ENCODE measurements around the gene KRTAP10-11. TPM values are rescaled to one million over a fixed set of nuclear protein-coding genes. Genes with fewer than 3 reads are reported as not detected.
"Not testable (repeated sequence)": the region's sequence is repeated elsewhere in the genome, so short reads cannot be mapped to it uniquely, and the experiment has no call there.

The KRTAP10-11 gene
- total and polyA plus RNA-seq, 7 donors = not detected

DNA sequence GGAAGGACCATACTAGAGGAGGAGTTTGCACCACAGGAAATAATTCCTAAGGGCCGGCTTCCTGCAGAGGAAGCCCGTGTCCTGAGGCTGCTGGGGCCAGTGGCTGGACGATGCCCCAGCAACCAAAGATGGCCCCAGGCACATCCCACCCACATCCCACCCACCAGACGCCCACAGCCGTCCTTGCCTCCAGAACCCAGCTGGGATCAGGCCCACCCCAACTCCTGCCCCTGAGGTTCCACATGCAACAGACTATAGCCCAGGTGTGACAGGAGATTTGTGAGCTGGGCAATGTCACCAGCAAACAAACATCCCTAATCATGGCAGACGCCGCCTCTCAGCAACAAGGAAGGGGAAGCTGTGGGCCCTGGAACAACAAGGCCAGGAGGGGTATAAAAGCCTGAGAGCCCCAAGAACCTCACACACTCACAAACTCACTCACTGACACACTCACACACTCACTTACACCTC, 19.5 kb upstream of the KRTAP10-11 start, which contains the start of gene KRTAP10-9:
Gene KRTAP10-9 (plus strand): TSS at position 421 of the 471 bp plus-strand sequence. CDS start 79 bp downstream, outside the sequence.
- Histone ChIP-seq H3K4me3 (no peak within 1 kb of the TSS), H3K36me3 (ENCODE audit: insufficient read depth in 1 of 2, low read depth in 1 of 2) (no peaks in the 10 kb centered on the region), H3K27me3 (ENCODE audit: insufficient read depth in 3 of 3, low read length in 2 of 3) (peaks cover 0 to 13% (median 0%) of the 10 kb centered on the region in 3 donors), H3K4me1 (no peaks in the 10 kb centered on the region), H3K9me3 (peaks cover 14% of the 10 kb centered on the region), H3K27ac (no peak within 1 kb of the TSS)
- intact Hi-C loops (cut with DNase I) = no loop called here
- WGBS, 3 donors = 44 to 51% (median 48%) methylated on average over 6 to 7 of the region's 7 CpGs
- ATAC-seq (no peak), DNase-seq (no peak)
- TF ChIP-seq, protein P1, sequence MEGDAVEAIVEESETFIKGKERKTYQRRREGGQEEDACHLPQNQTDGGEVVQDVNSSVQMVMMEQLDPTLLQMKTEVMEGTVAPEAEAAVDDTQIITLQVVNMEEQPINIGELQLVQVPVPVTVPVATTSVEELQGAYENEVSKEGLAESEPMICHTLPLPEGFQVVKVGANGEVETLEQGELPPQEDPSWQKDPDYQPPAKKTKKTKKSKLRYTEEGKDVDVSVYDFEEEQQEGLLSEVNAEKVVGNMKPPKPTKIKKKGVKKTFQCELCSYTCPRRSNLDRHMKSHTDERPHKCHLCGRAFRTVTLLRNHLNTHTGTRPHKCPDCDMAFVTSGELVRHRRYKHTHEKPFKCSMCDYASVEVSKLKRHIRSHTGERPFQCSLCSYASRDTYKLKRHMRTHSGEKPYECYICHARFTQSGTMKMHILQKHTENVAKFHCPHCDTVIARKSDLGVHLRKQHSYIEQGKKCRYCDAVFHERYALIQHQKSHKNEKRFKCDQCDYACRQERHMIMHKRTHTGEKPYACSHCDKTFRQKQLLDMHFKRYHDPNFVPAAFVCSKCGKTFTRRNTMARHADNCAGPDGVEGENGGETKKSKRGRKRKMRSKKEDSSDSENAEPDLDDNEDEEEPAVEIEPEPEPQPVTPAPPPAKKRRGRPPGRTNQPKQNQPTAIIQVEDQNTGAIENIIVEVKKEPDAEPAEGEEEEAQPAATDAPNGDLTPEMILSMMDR (IDR thresholded peaks at IDR 0.05) = no peak

DNA sequence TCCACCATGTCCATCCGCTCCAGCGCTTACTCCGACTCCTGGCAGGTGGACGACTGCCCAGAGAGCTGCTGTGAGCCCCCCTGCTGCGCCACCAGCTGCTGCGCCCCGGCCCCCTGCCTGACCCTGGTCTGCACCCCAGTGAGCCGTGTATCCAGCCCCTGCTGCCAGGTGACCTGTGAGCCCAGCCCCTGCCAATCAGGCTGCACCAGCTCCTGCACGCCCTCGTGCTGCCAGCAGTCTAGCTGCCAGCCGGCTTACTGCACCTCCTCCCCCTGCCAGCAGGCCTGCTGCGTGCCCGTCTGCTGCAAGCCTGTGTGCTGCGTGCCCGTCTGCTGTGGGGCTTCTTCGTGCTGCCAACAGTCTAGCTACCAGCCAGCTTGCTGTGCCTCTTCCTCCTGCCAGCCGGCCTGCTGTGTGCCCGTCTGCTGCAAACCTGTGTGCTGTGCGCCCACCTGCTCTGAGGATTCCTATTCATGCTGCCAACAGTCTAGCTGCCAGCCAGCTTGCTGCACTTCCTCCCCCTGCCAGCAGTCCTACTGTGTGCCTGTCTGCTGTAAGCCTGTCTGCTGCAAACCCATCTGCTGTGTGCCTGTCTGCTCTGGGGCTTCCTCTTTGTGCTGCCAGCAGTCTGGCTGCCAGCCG, 18.9 kb upstream of the KRTAP10-11 start:
- ATAC-seq; intact Hi-C loops (cut with DNase I); H3K4me1 ChIP-seq; H3K36me3 ChIP-seq (ENCODE audit: insufficient read depth in 1 of 2, low read depth in 1 of 2); DNase-seq; H3K4me3 ChIP-seq; H3K27ac ChIP-seq: not testable (repeated sequence)
- Histone ChIP-seq H3K27me3 (ENCODE audit: insufficient read depth in 3 of 3, low read length in 2 of 3) (peaks cover 0 to 13% (median 0%) of the 10 kb centered on the region in 3 donors), H3K9me3 (peaks cover 18% of the 10 kb centered on the region)
- 42 to 49% (median 49%) methylated on average over 13 to 18 of the region's 20 CpGs for WGBS, 3 donors

DNA sequence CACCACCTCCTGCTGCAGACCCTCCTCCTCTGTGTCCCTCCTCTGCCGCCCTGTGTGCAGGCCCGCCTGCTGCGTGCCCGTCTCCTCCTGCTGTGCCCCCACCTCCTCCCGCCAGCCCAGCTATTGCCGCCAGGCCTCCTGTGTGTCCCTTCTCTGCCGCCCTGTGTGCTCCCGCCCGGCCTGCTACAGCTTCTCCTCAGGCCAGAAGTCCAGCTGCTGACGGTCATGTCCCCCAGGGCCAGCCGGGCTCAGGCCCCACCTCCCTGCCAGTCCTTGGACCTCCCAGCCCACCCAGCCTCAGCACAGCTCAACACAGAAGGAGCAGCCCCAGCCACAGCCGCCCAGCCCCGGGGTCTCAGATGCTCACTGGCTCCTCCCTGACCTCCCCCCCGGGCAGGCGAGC, 18.4 kb upstream of the KRTAP10-11 start:
- DNase-seq; intact Hi-C loops (cut with DNase I); ATAC-seq; H3K4me3 ChIP-seq; H3K27ac ChIP-seq; H3K36me3 ChIP-seq (ENCODE audit: insufficient read depth in 1 of 2, low read depth in 1 of 2); H3K4me1 ChIP-seq: not testable (repeated sequence)
- H3K27me3 ChIP-seq (ENCODE audit: insufficient read depth in 3 of 3, low read length in 2 of 3) = peaks cover 0 to 13% (median 0%) of the 10 kb centered on the region in 3 donors
- H3K9me3 ChIP-seq = peaks cover 19% of the 10 kb centered on the region
- WGBS, 3 donors = 9 to 21% (median 17%) methylated on average over 14 to 15 of the region's 15 CpGs

DNA sequence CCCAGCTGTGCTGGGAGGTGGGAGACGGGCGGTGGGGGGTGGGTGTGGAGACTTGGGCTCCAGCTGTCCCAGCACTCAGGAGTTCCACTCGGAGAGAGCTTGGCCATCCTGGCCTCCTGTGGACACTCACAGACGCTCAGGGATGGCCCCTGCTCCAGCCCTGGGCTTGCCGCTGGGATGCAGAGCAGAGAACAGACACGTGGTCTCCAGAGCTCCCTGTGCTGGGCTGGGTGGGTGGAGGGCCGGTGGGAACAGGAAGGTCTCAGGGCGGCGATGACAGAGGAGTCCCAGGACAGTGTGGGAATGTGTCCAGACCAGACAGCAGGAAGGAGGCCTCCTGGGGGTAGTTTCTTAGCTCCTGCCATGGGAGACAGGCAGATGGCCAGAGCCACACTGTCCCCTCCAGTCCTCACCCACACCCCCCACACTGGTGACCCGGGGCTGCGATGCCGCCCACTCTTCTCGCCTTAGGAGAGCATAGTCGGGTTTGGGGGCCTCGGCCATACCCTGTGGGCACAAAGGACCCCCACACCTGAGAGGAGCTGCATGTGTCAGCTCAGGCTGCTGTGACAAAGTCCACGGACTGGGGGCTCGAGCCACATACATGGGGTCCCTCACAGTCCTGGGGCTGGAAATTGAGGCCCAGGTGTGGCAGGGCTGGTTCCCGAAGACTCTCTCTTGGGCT, 17.4 kb upstream of the KRTAP10-11 start:
- Histone ChIP-seq H3K27ac (no peak overlapping the region), H3K36me3 (ENCODE audit: insufficient read depth in 1 of 2, low read depth in 1 of 2) (no peaks in the 10 kb centered on the region), H3K4me3 (no peak overlapping the region), H3K4me1 (no peaks in the 10 kb centered on the region), H3K9me3 (peaks cover 11% of the 10 kb centered on the region), H3K27me3 (ENCODE audit: insufficient read depth in 3 of 3, low read length in 2 of 3) (peaks cover 0 to 16% (median 0%) of the 10 kb centered on the region in 3 donors)
- DNase-seq (no peak), ATAC-seq (no peak)
- intact Hi-C loops (cut with DNase I) = no loop called here
- 55 to 65% (median 61%) methylated on average over 16 to 18 of the region's 18 CpGs for WGBS, 3 donors
- TF ChIP-seq, protein P1 (IDR thresholded peaks at IDR 0.05) = no peak

DNA sequence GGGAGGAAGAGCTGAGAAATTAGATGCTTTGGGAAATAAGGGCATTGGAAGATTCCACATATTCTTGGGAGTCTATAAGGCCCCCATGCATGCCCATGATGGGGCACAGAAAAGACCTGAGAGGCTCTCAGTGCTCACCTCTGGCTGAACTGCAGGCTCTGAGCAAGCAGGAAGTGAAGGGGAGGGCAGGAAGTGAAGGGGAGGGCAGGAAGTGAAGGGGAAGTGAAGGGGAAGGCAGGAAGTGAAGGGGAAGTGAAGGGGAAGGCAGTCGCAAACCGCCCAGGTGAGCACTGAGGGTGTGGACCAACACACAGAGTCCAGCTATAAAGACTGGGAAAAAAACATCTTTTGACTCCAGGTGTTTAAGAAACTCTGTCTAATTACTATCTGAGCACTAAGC, 15.8 kb upstream of the KRTAP10-11 start:
- Histone ChIP-seq H3K27ac (no peak overlapping the region), H3K4me1 (no peaks in the 10 kb centered on the region), H3K36me3 (ENCODE audit: insufficient read depth in 1 of 2, low read depth in 1 of 2) (no peaks in the 10 kb centered on the region), H3K9me3 (peaks cover 6% of the 10 kb centered on the region), H3K27me3 (ENCODE audit: insufficient read depth in 3 of 3, low read length in 2 of 3) (peaks cover 0 to 22% (median 0%) of the 10 kb centered on the region in 3 donors), H3K4me3 (no peak overlapping the region)
- TF ChIP-seq, protein P1 (IDR thresholded peaks at IDR 0.05) = no peak
- no peak for ATAC-seq
- intact Hi-C loops (cut with DNase I) = no loop called here
- WGBS, 3 donors = 73 to 80% (median 75%) methylated on average over 2 of the region's 2 CpGs
- no peak for DNase-seq
